T-helper 17 cell (primary cell): ENCODE data around the gene FBXL7. TPM values are rescaled to one million over a fixed set of nuclear protein-coding genes. Genes with fewer than 3 reads are reported as not detected.

Experiments used
- ATAC-seq: fragments of 150-1000 bp; cut with Tn5 transposase; 2 replicates; pipeline ENCODE4 v1.10.0; 2021; ENCODE audit warnings: mild to moderate bottlenecking, moderate library complexity
- DNase-seq, 3 donors: peaks; one replicate each; pipeline versions ENCODE4 v3.0.0 to v3.0.0-alpha.2; 2020 to 2021
- H3K9me3 ChIP-seq: one replicate; pipeline ENCODE4 v1.7.0; 2013; ENCODE audit warnings: low read length, mild to moderate bottlenecking; ENCODE audit not compliant: control insufficient read depth, poor library complexity, severe bottlenecking
- H3K27ac Mint-ChIP-seq: one replicate; pipeline ENCODE4 v1.8.0; 2022; ENCODE audit warnings: mild to moderate bottlenecking, moderate library complexity, mixed read lengths
- H3K27me3 Mint-ChIP-seq: one replicate; pipeline ENCODE4 v1.8.0; 2022; ENCODE audit warnings: mixed read lengths
- H3K36me3 Mint-ChIP-seq: one replicate; pipeline ENCODE4 v1.8.0; 2022; ENCODE audit warnings: low read depth, mixed read lengths
- H3K4me1 Mint-ChIP-seq: one replicate; pipeline ENCODE4 v1.8.0; 2022; ENCODE audit warnings: mild to moderate bottlenecking, mixed read lengths
- H3K4me3 Mint-ChIP-seq: one replicate; pipeline ENCODE4 v1.8.0; 2022; ENCODE audit warnings: mild to moderate bottlenecking, moderate library complexity, mixed read lengths
- total RNA-seq, 4 donors: library from RNA in 2 of 4; stranded (reverse) in 2 of 4; gene quantifications; one replicate each; pipeline ENCODE4 v1.2.3 and lab custom pipeline; 2022 to 2026

FBXL7 gene
- total RNA-seq, 2 donors from 2014 or later, result not detected

DNA sequence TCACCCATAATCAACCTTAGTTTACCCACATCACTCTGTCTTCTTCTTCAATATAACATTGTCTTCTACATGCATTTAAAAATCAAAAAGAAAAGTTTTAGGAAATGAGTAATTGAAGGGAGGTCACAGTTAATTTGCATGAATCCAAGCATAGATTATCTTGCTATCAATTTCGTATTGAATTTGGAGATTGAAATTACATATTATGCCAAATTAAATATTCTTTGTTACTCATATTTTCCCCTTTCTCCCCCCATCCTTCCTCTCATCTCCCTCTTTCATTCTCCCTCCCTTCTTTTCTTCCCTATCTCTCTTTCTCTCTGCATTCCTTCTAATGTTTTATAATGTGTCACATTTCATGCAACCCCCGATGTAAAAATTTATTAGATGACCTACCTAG is 303.3 kb downstream of the FBXL7 start:
- H3K4me1 Mint-ChIP-seq, result no peaks in the 10 kb centered on the region
- DNase-seq (no peak), ATAC-seq (no peak)
- H3K27me3 Mint-ChIP-seq, result no peaks in the 10 kb centered on the region
- H3K36me3 Mint-ChIP-seq, result no peaks in the 10 kb centered on the region
- H3K9me3 ChIP-seq, result no peaks in the 10 kb centered on the region
- H3K4me3 Mint-ChIP-seq, result no peak overlapping the region
- no peak overlapping the region for H3K27ac Mint-ChIP-seq

DNA sequence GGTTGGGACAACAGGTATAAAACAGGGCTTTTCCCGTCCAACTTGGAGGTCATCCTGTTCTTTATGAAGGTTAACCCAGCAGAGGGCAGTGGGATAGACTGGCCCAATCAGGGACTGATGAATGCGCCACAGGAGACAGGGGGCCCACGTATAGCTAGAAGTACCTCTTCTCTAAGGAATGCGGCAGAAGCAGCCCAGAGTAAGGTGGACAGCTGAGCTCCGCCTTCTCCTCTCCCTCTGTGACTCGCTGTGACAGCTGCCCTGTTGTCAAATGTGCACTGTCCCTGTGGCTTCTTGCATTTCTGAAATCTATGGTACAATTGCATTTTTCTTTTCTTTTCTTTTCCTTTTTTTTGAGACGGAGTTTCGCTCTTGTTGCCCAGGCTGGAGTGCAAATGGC is 306.6 kb downstream of the FBXL7 start:
- DNase-seq (no peak), ATAC-seq (no peak)
- H3K4me3 Mint-ChIP-seq, result no peak overlapping the region
- H3K27ac Mint-ChIP-seq, result no peak overlapping the region
- H3K9me3 ChIP-seq, result no peaks in the 10 kb centered on the region
- no peaks in the 10 kb centered on the region for H3K4me1 Mint-ChIP-seq
- H3K27me3 Mint-ChIP-seq, result no peaks in the 10 kb centered on the region
- no peaks in the 10 kb centered on the region for H3K36me3 Mint-ChIP-seq

DNA sequence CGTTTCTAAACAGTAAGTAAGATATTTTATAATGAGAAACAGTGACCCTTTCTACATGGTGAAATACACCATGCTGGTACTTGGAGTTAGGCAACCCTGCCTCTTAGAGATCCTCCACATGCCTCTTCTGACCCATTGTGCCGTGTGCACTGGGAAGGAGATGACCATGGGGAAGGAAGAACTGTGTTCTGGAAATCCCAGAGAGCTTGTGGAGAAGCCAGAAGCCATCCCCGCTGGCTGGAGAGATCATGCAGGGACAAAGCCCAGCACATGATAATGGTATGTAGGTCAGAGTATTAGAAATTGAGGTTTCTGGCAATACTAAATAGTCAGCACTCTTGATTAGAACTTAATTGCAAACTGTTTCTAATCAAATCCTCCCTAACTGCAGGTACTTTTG is 307.3 kb downstream of the FBXL7 start:
- Mint-ChIP-seq H3K4me1 (no peaks in the 10 kb centered on the region), H3K27me3 (no peaks in the 10 kb centered on the region), H3K27ac (no peak overlapping the region), H3K4me3 (no peak overlapping the region), H3K36me3 (no peaks in the 10 kb centered on the region)
- DNase-seq (no peak), ATAC-seq (no peak)
- H3K9me3 ChIP-seq, result no peaks in the 10 kb centered on the region

DNA sequence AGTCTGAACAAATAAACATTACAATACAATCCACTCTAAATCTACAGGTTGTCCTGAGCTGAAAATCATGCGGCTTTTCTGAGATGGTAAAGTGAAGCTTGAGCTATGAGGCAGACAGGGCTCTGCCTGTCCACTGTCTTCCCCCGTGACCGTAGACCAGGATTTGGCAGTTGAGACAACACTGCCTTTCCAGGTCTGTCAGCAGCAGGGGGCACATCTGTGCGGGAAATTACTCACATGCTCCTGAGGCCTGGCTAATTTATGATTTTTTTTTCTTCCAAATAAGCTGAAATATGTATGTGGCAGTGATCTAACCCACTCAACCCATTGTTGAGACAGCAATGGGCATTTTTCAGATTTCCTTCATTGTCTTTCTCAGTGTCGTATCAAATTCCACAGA is 307.9 kb downstream of the FBXL7 start:
- H3K9me3 ChIP-seq, result no peaks in the 10 kb centered on the region
- no peaks in the 10 kb centered on the region for H3K36me3 Mint-ChIP-seq
- H3K27me3 Mint-ChIP-seq, result no peaks in the 10 kb centered on the region
- no peak for DNase-seq
- no peak for ATAC-seq
- H3K4me3 Mint-ChIP-seq, result no peak overlapping the region
- H3K4me1 Mint-ChIP-seq, result no peaks in the 10 kb centered on the region
- no peak overlapping the region for H3K27ac Mint-ChIP-seq

DNA sequence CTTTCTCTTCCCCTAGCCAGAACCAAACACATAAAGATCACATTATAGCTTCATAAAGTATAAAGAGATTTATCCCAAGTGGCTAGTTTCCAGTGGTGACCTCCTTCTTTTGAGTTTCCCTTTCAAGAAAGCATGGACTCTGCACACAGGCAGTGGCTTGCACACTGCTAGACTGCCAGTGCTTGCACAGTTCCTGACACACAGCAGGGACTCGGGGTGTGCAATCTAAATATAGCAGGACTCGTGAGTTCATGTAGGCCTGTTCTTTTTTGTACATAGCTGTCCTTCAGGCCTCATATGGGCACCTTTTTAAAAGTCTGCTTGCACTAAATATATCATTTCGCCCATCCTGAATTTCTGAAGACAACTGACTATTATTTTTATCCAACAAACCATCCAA is 308.6 kb downstream of the FBXL7 start:
- no peak for DNase-seq
- Mint-ChIP-seq H3K27ac (no peak overlapping the region), H3K27me3 (no peaks in the 10 kb centered on the region), H3K4me3 (no peak overlapping the region), H3K4me1 (no peaks in the 10 kb centered on the region), H3K36me3 (no peaks in the 10 kb centered on the region)
- ATAC-seq, result no peak
- no peaks in the 10 kb centered on the region for H3K9me3 ChIP-seq

DNA sequence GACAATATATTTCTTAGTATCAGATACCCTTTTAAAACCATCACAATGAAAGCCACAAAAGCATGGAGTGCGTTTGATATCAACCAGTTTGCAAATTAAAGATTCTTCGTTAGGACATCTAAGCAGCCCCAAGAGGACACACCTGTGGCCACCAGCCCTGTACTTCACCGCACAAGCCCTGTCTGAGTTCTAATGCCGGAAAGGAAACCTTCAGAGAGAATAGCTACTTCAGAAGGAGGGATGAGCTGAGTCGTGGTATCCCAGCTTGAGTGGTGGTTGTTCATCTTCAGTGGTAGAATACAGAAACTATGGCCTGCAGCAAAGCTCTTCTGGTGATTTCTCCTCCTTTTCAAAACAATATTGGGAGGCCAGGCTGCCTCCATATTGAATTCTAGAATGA is 319.6 kb downstream of the FBXL7 start:
- H3K4me1 Mint-ChIP-seq, result no peaks in the 10 kb centered on the region
- ATAC-seq (no peak), DNase-seq (no peak)
- H3K36me3 Mint-ChIP-seq, result no peaks in the 10 kb centered on the region
- H3K27me3 Mint-ChIP-seq, result no peaks in the 10 kb centered on the region
- no peaks in the 10 kb centered on the region for H3K9me3 ChIP-seq
- no peak overlapping the region for H3K4me3 Mint-ChIP-seq
- H3K27ac Mint-ChIP-seq, result no peak overlapping the region

DNA sequence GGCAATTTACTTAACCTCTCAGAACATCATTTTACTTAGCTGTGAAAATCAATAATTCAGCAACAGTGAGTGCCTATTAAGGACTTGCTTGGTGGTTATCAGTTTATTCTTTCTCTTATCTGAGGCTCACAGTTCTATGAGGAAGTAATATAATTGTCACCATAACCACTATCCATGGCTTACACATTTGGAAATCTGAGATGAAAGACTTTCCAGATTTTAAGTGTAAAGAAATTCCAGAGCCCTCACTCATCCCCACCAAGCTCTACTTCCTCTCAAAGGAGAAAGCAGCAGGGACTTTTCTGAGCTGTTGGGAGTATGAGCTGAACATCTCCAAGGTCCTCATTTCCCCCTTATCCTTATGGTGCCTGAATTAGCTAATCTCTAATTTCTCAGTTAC is 321.5 kb downstream of the FBXL7 start:
- H3K9me3 ChIP-seq, result no peaks in the 10 kb centered on the region
- Mint-ChIP-seq H3K36me3 (no peaks in the 10 kb centered on the region), H3K27ac (no peak overlapping the region), H3K27me3 (no peaks in the 10 kb centered on the region), H3K4me3 (no peak overlapping the region), H3K4me1 (no peaks in the 10 kb centered on the region)
- DNase-seq, result no peak
- no peak for ATAC-seq

DNA sequence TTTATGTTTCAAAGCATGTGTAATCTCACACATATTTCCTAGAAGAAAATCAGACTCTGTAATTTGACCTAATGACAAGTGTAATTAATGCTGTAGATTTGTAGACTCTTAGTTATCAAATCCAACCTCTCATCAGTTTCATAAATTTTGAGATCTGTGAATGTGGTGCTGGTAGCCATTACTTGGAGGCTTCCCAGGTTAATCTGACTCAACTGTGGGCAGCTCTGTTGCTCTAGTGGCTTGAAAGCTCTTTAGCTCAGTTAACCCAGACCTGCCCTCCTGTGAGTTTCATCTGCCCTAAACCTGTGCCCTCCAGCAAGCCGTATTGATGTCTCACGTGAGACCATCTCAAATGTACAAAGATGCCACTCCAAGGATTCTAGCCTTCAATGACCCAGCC is 323.4 kb downstream of the FBXL7 start:
- Mint-ChIP-seq H3K27ac (no peak overlapping the region), H3K4me3 (no peak overlapping the region), H3K27me3 (no peaks in the 10 kb centered on the region), H3K36me3 (no peaks in the 10 kb centered on the region), H3K4me1 (no peaks in the 10 kb centered on the region)
- no peaks in the 10 kb centered on the region for H3K9me3 ChIP-seq
- no peak for DNase-seq
- no peak for ATAC-seq

DNA sequence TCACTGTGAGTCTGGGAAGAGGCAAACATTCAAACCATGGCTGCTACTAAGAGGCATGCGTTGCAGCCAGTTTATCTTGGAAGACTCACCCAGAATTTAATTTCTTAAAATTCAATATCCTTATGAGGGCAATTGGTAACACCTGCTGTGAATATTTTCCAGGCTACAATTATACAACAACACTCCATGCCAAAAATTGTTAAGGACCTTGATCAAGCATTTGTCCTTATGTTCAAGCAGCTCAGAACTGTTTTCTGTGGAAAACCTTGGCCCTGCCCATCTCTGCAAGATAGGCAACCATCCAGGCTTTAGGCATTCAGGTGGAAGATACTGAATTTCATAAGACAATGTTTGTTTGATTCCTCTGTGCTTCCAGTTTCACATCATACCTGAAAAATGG is 327.8 kb downstream of the FBXL7 start:
- ATAC-seq, result no peak

DNA sequence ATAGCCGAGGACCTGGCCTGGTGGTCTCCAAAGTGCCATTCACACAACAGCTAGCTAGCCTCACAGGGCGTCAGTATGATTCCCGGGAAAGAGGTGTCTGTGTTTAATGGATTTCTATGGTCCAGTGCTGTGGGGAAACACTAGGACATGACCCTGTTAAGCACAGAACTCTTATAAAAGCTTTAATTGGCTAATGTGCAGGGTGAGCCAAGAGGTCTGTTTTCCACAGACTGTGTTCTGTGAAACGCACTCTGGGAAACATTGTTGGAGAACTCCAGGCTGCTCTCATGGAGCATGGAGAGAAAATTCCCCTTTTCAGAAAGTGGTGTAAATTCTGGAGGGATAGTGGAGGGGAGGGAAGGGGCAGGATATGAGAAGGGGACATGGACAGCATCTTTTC is 331.4 kb downstream of the FBXL7 start:
- Mint-ChIP-seq H3K4me3 (no peak overlapping the region), H3K27me3 (no peaks in the 10 kb centered on the region), H3K36me3 (no peaks in the 10 kb centered on the region), H3K27ac (no peak overlapping the region), H3K4me1 (no peaks in the 10 kb centered on the region)
- no peak for ATAC-seq
- no peak for DNase-seq
- no peaks in the 10 kb centered on the region for H3K9me3 ChIP-seq

More for the DNA sequence above, 327.8 kb downstream of the FBXL7 start:
- no peaks in the 10 kb centered on the region for H3K9me3 ChIP-seq
- no peaks in the 10 kb centered on the region for H3K36me3 Mint-ChIP-seq
- no peaks in the 10 kb centered on the region for H3K4me1 Mint-ChIP-seq
- DNase-seq, result no peak
- H3K27me3 Mint-ChIP-seq, result no peaks in the 10 kb centered on the region
- no peak overlapping the region for H3K4me3 Mint-ChIP-seq
- H3K27ac Mint-ChIP-seq, result no peak overlapping the region

DNA sequence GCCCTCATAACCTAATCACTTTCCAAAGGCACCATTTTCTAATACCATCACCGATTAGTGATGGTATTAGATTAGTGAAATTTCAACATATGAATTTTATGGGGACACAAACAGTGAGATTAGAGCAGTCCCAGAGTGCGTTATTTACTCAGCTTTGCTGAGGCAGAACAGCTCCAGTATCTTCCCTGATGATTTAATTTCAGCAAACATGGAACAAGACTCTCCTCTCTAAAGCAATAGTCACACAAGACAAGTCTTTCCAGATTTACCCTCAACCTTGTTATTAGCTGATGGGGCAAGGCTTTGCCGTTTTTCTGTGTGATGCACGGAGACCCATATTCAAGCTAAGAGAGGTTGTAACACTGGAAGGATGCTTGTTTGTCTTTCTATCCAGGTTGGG is 333.4 kb downstream of the FBXL7 start:
- Mint-ChIP-seq H3K4me1 (no peaks in the 10 kb centered on the region), H3K4me3 (no peak overlapping the region), H3K36me3 (no peaks in the 10 kb centered on the region), H3K27me3 (no peaks in the 10 kb centered on the region), H3K27ac (no peak overlapping the region)
- H3K9me3 ChIP-seq, result no peaks in the 10 kb centered on the region
- ATAC-seq (no peak), DNase-seq (no peak)

DNA sequence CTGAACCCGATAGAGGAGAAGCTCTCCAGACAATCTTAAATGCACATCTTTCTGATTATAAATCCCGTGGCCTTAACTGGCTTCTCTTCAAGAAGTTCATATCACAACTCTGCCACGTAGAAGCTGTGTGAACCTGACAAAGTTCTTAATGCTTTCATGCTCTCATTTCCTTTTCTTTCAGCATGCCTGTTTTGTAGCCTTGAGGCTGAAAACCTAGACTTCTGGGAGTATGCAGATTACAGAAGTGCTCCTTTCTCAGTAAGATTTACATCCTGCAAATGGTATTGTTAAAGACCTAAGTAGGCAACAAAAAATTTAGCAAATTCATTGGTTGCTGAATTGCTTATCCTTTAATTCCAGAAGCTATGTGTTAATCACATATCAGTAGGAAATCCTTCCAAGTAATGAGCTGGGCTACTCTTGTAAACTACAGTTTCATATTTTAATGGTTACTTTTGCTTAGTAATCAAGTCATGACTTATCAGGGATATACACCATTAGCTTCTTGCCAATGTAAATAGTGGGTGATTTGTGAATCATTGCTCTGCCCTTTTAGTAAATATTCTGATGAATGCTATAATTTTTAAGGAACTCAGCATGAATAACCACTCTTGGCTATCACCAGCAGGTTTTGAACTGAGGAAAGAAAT is 334.7 kb downstream of the FBXL7 start:
- no peak for DNase-seq
- Mint-ChIP-seq H3K36me3 (no peaks in the 10 kb centered on the region), H3K27ac (no peak overlapping the region), H3K4me1 (no peaks in the 10 kb centered on the region), H3K27me3 (no peaks in the 10 kb centered on the region), H3K4me3 (no peak overlapping the region)
- H3K9me3 ChIP-seq, result no peaks in the 10 kb centered on the region
- ATAC-seq, result no peak

DNA sequence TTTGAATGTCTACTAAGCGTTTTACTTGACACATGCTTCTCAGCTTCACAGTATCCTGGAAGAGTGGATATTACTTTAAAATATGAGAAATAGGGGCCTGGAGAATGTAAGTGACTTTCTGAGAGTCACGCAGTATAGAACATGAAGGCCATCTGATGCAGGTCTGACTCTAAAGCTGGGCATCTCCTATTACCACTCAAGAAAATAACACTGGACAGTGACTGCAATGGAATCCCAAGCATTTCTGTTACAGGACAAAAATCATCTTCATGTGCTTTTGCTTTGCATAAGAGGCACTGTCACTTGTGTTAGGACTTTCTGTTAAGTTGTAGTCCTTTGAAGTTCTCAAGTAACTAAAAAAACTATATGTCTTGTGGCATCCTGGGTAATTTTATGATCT is 335.5 kb downstream of the FBXL7 start:
- no peak for ATAC-seq
- no peak overlapping the region for H3K27ac Mint-ChIP-seq
- no peaks in the 10 kb centered on the region for H3K9me3 ChIP-seq
- DNase-seq, result no peak
- H3K36me3 Mint-ChIP-seq, result no peaks in the 10 kb centered on the region
- no peak overlapping the region for H3K4me3 Mint-ChIP-seq
- H3K4me1 Mint-ChIP-seq, result no peaks in the 10 kb centered on the region
- H3K27me3 Mint-ChIP-seq, result no peaks in the 10 kb centered on the region

DNA sequence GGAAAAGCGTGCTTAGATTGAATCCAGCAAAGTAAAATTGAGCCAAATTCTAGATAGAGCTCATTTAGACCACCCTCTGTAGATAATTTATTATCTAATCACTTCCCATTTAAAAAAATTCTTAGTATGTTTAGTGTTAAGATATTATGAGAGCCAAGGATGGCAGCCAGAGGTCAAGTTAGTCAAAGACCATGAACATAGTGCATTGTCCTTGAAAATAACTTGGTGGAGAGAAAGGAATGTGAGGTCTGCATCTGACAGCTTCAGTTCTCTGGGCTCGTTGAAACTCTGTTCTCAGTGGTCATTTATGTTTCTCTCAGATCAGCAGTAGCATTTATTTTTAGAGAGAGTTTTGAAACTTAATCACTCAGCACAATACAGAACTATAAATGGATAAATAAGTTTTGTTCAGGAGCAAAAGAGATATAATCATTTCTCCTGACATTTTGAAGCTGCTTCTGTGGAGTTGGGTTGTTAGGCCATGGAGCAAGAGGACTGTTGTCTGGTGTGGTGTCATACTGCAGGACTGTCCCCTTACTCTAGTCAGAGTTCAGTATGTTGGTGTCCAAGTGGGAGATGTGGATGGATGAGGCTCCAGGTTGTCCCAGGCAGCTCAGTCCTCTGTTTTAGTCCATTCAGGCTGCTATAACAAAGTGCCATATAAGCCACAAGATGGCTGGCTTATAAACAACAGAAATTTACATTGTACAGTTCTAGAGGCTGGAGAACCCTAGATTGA is 337.7 kb downstream of the FBXL7 start:
- ATAC-seq (no peak), DNase-seq (no peak)
- no peaks in the 10 kb centered on the region for H3K9me3 ChIP-seq
- no peaks in the 10 kb centered on the region for H3K27me3 Mint-ChIP-seq
- H3K27ac Mint-ChIP-seq, result no peak overlapping the region
- no peaks in the 10 kb centered on the region for H3K4me1 Mint-ChIP-seq
- no peak overlapping the region for H3K4me3 Mint-ChIP-seq
- H3K36me3 Mint-ChIP-seq, result no peaks in the 10 kb centered on the region
